ENCODE measurements around the gene RTL9. TPM values are rescaled to one million over a fixed set of nuclear protein-coding genes. Genes with fewer than 3 reads are reported as not detected.

RTL9 gene
- total RNA-seq (0.48 TPM), polyA plus RNA-seq (0.10 TPM)

DNA sequence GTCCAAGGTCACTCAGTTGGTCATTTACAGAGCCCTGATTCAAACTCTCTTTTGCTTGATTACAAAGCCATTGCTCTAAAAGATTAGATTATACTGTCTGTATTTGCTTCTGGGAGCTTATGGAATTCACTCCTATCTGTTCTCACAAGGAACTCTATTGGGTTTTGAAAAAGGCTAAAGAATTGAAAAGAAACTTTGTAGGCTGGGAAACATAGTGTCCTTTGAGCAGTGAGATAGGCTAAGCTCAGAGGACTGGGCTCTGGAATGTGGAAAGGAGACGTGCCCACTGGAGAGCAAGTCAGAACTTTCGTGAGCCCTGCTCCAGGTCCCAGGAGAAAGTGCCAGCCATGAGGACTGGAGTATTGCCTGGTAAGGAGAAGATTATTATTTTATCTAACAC lies at the start of gene RTL9:
Gene RTL9 (plus strand): TSS at position 301 of the 400 bp plus-strand sequence. CDS start 91,770 bp downstream, outside the sequence.
- WGBS: 84% methylated on average over 2 of the region's 2 CpGs
- H3K27ac ChIP-seq (ENCODE audit: low read depth): no peak within 1 kb of the TSS
- no peaks in the 10 kb centered on the region for H3K36me3 ChIP-seq (ENCODE audit: insufficient read depth)
- DNase-seq (ENCODE audit: extremely low spot score): no peak
- H3K4me3 ChIP-seq (ENCODE audit: low read depth, low read length): no peak within 1 kb of the TSS
- no peaks in the 10 kb centered on the region for H3K4me1 ChIP-seq (ENCODE audit: insufficient read depth)

DNA sequence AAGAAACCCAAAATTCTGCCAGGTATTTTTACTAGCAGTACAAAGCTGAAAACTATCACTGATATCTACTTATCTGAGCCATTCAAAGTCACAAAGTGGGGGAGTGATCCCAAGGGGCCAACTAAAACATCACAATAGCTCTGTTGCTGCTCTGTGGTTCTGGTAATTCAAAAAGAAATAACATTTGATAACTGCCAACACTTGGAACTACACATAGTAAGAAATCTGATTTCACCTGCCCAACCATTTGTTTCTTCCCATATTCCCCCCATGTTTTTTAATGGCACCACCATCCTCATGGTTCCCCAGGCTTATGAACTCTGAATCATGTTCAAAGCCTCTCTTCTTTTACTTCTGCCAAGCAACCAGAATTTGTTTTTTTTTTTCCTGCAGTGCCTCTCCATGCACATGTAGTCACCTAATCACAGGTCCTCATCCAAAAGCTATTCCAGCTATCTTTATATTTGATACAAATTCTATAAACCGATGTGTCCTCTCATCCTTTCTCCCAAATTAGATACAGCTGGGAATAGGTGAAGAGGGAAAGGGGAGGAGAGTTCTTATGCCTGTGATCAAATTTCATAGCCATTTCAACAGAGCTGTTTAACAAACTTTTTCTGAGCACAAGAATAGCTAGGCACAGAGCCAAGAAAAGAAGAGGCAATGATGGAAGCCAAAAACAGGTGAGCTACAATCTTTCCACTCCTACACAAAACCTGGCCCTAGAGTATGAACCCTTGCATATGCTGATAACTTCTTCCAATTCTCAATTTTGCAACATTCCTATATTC lies 48.5 kb upstream of the RTL9 start:
- no peak overlapping the region for H3K27ac ChIP-seq (ENCODE audit: low read depth)
- WGBS: 55% methylated on average over 1 of the region's 1 CpG
- H3K36me3 ChIP-seq (ENCODE audit: insufficient read depth): no peaks in the 10 kb centered on the region
- no peaks in the 10 kb centered on the region for H3K4me1 ChIP-seq (ENCODE audit: insufficient read depth)
- DNase-seq (ENCODE audit: extremely low spot score): no peak
- no peak overlapping the region for H3K4me3 ChIP-seq (ENCODE audit: low read depth, low read length)

DNA sequence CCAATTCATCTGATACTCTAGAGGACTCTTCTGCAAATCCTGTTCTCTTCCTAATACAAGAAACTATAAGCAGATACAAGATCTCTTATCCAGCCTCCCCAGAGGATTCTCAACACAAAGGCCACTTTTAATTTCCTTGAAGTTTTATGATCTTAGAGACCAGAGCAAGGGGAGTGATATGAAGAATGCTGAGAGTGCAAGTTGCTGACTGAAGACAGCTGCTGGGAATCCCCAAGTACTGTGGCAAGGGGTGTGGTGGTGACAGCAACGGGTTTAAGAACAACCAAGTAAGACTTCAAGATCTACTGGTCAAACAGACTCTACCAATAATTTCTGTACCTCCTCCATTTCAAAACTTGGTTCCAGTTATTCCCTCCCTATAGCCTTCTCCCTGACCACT lies 47.8 kb upstream of the RTL9 start:
- WGBS: 41% methylated on average over 1 of the region's 1 CpG
- no peak for DNase-seq (ENCODE audit: extremely low spot score)
- no peaks in the 10 kb centered on the region for H3K36me3 ChIP-seq (ENCODE audit: insufficient read depth)

DNA sequence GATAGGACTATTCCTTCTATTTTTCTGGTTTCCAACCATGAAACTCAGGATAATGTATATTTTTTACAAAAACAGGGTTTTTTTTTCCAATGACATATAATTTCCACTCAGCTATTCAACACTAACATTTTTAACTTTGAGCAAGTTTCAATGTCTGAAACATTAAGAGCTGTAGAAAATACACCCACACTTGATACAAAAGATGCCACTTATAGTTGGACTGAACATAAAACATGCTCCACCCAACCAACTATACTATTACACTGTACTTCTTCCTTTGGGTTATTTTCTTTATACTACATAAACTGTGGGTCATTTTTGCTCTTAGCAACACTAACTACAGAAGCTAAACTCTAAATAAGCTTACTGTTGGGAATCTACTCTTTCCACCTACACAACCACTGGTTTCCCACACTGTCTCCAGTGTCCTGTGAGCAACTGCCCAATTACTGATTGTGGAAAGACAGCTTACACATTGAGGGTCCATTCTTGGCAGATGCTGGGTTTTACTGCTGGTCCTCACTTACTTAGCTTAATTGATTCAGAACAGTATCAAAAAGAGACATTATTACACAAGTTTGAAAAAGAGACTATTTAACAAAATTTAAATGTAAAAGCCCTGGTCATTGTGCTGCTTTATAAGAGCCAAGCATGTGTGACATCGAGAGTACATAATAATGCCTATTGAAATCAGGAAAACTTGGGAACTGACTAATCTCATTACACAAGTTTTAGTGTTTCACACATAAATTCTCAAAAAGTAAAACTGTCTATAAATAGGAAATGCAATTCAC lies 47.0 kb upstream of the RTL9 start:
- no peak for DNase-seq (ENCODE audit: extremely low spot score)
- no peaks in the 10 kb centered on the region for H3K4me1 ChIP-seq (ENCODE audit: insufficient read depth)
- no peak overlapping the region for H3K4me3 ChIP-seq (ENCODE audit: low read depth, low read length)
- no peak overlapping the region for H3K27ac ChIP-seq (ENCODE audit: low read depth)
- 86% methylated on average over 1 of the region's 1 CpG for WGBS
- no peaks in the 10 kb centered on the region for H3K36me3 ChIP-seq (ENCODE audit: insufficient read depth)

More for the DNA sequence above, 47.8 kb upstream of the RTL9 start:
- H3K4me1 ChIP-seq (ENCODE audit: insufficient read depth): no peaks in the 10 kb centered on the region
- H3K27ac ChIP-seq (ENCODE audit: low read depth): no peak overlapping the region
- no peak overlapping the region for H3K4me3 ChIP-seq (ENCODE audit: low read depth, low read length)

DNA sequence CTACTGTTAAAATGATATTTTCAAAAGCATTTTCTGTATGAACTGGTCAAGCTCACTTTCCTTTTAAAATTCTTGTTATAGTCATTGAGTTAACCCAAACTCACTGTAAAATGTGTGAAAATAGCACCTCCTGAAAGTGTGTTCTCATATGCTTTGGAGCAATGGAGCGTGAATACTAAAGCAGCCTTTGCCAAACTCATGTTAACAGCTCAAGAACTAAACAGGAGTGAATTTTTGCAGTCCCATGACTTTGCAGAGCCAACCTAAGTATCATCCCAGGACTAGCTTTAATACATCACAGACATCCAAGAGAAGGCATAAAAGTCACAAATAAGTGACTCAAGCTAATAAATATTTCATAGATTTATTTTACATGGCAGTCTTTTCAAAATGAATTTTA lies 43.1 kb upstream of the RTL9 start:
- H3K36me3 ChIP-seq (ENCODE audit: insufficient read depth): no peaks in the 10 kb centered on the region
- DNase-seq (ENCODE audit: extremely low spot score): no peak
- no peak overlapping the region for H3K4me3 ChIP-seq (ENCODE audit: low read depth, low read length)
- no peak overlapping the region for H3K27ac ChIP-seq (ENCODE audit: low read depth)
- no peaks in the 10 kb centered on the region for H3K4me1 ChIP-seq (ENCODE audit: insufficient read depth)
- 62% methylated on average over 1 of the region's 1 CpG for WGBS

DNA sequence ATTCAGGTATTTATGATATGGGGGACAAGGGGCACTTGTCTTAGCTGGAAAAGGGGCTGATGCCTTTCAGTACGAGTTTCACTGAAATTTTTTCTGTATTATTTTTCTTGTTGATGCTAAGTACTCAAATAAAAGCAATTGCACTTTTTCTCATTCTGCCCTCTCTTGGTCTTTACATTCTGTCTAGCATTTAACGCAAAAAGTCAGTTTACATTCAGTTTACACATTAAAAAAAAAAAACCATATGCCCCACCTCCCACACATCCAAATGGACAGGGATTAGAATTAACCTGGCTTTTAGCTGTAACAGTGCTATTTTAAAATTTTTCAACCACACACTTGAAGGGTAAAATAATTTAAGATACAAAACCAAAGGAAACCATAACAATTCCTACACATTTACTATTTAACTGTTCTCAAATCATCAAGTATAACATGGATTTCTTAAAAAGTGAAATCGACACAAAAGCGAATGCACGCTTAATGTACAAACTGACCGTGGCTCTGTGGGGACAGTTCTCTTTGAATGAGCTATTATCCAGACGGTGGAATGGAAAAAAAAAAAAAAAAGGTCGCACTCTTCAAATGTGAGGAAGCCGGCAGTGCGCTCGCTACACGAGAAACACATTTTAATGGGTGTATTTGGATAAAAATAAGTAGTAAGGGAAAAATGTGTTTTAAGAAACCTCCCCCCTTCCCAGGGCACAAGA lies 42.1 kb upstream of the RTL9 start:
- WGBS: 7% methylated on average over 12 of the region's 12 CpGs
- Histone ChIP-seq H3K4me3 (ENCODE audit: low read depth, low read length) (peak overlapping the region; percentile 72), H3K4me1 (ENCODE audit: insufficient read depth) (no peaks in the 10 kb centered on the region), H3K36me3 (ENCODE audit: insufficient read depth) (no peaks in the 10 kb centered on the region), H3K27ac (ENCODE audit: low read depth) (no peak overlapping the region)
- no peak for DNase-seq (ENCODE audit: extremely low spot score)

DNA sequence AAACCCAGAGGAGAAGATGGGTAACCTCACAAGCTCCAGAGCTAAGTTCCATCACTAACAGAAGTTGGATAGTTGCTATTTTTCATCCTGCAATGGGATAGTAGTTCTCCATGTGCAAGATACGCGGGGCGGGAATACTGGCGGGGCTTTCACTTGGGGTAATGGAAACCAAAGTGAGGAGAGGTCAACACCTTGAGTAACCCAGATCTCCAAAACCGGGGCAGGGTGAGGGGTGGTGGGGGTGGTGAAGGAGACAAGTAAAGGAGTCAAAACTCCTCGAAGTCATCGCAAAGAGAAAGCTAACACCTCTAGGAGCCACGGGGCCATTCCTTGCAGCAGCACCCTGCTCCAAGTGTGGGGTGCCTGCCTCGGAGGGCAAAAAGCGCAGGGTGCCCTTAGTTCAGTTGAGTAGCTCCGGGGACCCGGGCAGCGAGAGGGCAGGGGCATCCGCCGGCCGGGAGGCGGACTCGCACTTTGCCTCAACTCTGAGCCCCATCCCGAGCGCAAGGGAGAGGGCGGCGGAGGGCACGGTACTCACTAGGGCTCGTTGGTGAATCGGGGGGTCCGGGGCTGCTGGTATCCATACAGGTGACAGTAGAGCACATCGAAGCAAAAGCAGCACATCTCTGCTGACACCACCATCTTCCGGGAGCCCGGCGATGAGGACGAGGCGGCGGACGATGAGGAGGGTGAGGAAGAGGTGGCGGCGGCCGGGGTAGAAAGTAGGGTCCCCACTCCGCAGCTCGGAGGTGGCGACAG lies 41.4 kb upstream of the RTL9 start:
- WGBS: under 1% methylated on average over 34 of the region's 40 CpGs
- H3K4me3 ChIP-seq (ENCODE audit: low read depth, low read length): peak overlapping the region; percentile 72
- no peak for DNase-seq (ENCODE audit: extremely low spot score)

GRCh38 chrX:110317820-110318663 lies 40.6 kb upstream of the RTL9 start, which contains the start of gene AMMECR1:
Gene AMMECR1, minus strand, starts transcription at chrX:110318085. Its CDS starts 14 bp downstream, at chrX:110318071.
- H3K4me1 ChIP-seq (ENCODE audit: insufficient read depth): no peaks in the 10 kb centered on the region
- WGBS: under 1% methylated on average over 67 of the region's 78 CpGs
- H3K27ac ChIP-seq (ENCODE audit: low read depth): peak within 1 kb of the TSS; percentile 92
- peak within 1 kb of the TSS; percentile 72 for H3K4me3 ChIP-seq (ENCODE audit: low read depth, low read length)
- DNase-seq (ENCODE audit: extremely low spot score): peak; percentile 56
- H3K36me3 ChIP-seq (ENCODE audit: insufficient read depth): no peaks in the 10 kb centered on the region

More for the DNA sequence above, 41.4 kb upstream of the RTL9 start:
- H3K27ac ChIP-seq (ENCODE audit: low read depth): peak overlapping the region; percentile 92
- no peaks in the 10 kb centered on the region for H3K36me3 ChIP-seq (ENCODE audit: insufficient read depth)
- H3K4me1 ChIP-seq (ENCODE audit: insufficient read depth): no peaks in the 10 kb centered on the region

GRCh38 chrX:110318664-110318968 lies 40.0 kb upstream of the RTL9 start:
- Histone ChIP-seq H3K4me1 (ENCODE audit: insufficient read depth) (no peaks in the 10 kb centered on the region), H3K36me3 (ENCODE audit: insufficient read depth) (no peaks in the 10 kb centered on the region), H3K27ac (ENCODE audit: low read depth) (no peak overlapping the region), H3K4me3 (ENCODE audit: low read depth, low read length) (peak overlapping the region; percentile 72)
- 8% methylated on average over 4 of the region's 4 CpGs for WGBS
- DNase-seq (ENCODE audit: extremely low spot score): no peak

DNA sequence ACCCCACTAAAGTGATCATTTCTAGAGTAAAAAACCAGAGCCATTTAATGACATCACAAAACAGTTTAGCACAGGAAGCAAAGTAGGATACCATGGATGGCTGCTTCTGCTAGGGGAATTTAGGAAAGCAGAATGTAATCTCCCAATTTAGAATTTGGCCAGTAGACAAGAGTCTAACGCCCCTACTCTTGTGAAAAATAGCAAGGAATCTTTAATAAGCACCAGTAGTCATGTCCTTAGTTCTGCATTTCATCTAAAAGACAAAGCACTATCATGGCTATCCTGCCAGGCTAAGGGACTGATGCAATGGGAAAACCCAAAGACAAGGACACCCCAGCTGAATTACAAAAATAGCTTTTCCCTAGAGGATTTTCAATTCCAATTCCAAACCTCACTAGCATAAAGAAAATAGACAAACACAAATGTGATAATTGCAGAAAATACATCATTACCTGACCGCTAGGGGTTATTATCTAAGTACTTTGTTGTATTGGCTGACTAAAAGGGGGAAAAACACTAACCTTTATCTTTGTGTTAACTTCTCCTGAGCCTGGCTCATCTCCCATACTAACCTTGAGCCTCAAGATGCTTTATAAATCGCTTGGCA lies 38.2 kb upstream of the RTL9 start:
- WGBS: 60% methylated on average over 3 of the region's 3 CpGs
- H3K27ac ChIP-seq (ENCODE audit: low read depth): no peak overlapping the region
- DNase-seq (ENCODE audit: extremely low spot score): no peak
- no peak overlapping the region for H3K4me3 ChIP-seq (ENCODE audit: low read depth, low read length)
- H3K4me1 ChIP-seq (ENCODE audit: insufficient read depth): no peaks in the 10 kb centered on the region
- no peaks in the 10 kb centered on the region for H3K36me3 ChIP-seq (ENCODE audit: insufficient read depth)

DNA sequence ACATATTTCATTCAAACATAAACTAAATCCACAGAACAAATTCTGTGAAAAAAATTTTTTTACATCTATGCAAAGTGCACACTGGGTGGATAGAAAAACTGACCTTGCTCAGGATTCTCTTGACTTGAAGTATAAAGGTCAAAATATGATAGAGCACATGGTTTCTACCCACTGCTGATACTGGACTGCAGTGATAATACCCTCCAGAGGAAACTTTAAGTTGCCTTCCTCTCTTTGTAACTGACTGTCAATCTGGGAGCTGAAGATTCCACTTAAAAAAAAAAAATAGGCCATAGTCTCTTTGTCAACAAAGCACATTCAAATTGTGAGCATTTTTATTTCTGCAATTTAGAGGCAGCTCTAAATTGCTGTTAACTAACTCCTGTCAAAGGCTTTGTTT lies 37.6 kb upstream of the RTL9 start:
- no peak overlapping the region for H3K27ac ChIP-seq (ENCODE audit: low read depth)
- H3K4me1 ChIP-seq (ENCODE audit: insufficient read depth): no peaks in the 10 kb centered on the region
- no peak overlapping the region for H3K4me3 ChIP-seq (ENCODE audit: low read depth, low read length)
- H3K36me3 ChIP-seq (ENCODE audit: insufficient read depth): no peaks in the 10 kb centered on the region
- DNase-seq (ENCODE audit: extremely low spot score): no peak

DNA sequence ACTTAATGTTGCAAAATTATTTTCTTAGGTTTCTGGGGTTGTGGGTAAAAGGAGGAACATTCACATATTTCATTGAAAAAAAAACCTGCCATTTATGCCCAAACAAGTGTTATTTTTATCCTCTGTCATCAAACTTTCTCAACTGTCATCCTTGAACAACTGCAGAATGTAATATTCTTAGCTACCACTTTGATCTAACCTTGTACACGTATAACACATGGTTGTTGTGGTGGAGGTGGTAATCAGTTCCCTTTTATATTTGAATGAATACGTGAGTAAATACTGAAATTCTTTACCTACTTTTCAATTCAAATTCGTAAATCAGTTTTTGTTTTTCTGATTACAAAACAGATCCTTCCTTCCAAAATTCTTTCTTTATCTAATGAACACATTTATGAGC lies 37.0 kb upstream of the RTL9 start:
- Histone ChIP-seq H3K4me1 (ENCODE audit: insufficient read depth) (no peaks in the 10 kb centered on the region), H3K27ac (ENCODE audit: low read depth) (no peak overlapping the region), H3K4me3 (ENCODE audit: low read depth, low read length) (no peak overlapping the region), H3K36me3 (ENCODE audit: insufficient read depth) (no peaks in the 10 kb centered on the region)
- DNase-seq (ENCODE audit: extremely low spot score): no peak
- 84% methylated on average over 3 of the region's 3 CpGs for WGBS

Measured in urinary bladder (tissue), 4 donors.